K562 treated with DMSO at 1 percent for 48 hours (cell line): ENCODE measurements around the gene KIAA1671. TPM values are rescaled to one million over a fixed set of nuclear protein-coding genes. Genes with fewer than 3 reads are reported as not detected.

ENCODE experiments used
- total RNA-seq: library from RNA; unstranded; fragments of 300-600 nt; gene quantifications from 2 replicates; pipeline ENCODE4 v1.2.3, GENCODE V29; 2022; ENCODE audit warnings: low replicate concordance; ENCODE audit errors: extremely low read depth

Gene KIAA1671
- total RNA-seq: not detected in 2 replicates

GRCh38 chr22:24951942-24952836, at the start of gene KIAA1671:
KIAA1671 (plus strand) TSS chr22:24952716; CDS start chr22:25028000, 75,284 bp downstream.

GRCh38 chr22:25199731-25200520, 247.4 kb downstream of the KIAA1671 start, which contains the start of gene CRYBB3:
CRYBB3 (plus strand) TSS chr22:25199858; CDS start chr22:25201397, 1,539 bp downstream.

GRCh38 chr22:25219211-25219689, 266.7 kb downstream of the KIAA1671 start, which contains the start of gene CRYBB2:
CRYBB2 (plus strand) TSS chr22:25219639; CDS start chr22:25221430, 1,791 bp downstream.

Other genes with a start within 250 kb of the KIAA1671 start
- gene PIWIL3, start 178.0 kb upstream of the KIAA1671 start, total RNA-seq: not detected in 2 replicates
- not detected in 2 replicates for gene SGSM1, start 146.5 kb upstream of the KIAA1671 start, total RNA-seq
- gene LHFPL7, start 6.0 kb upstream of the KIAA1671 start, total RNA-seq: not detected in 2 replicates
- not detected in 2 replicates for gene CRYBB3, start 247.1 kb downstream of the KIAA1671 start, total RNA-seq